ENCODE measurements around the gene ABCA3.

DNA sequence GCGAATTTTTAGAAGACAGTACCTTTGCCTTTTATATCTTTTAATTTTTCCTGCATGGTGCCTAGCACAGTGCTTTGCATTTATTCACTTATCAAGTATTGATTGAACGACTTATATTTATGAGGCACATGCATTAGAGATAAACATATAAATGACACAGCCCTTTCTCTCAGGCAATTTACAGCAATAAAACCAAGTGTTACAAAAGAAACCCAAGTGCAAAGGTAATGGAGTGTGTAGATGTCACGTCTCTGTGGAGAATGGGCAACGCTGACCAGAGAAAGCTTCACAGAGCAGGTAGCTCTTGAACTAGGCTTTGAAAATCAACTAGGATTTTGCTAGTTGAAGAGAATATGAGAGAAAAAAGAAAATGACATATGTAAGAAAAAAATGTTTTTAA is 32.6 kb upstream of the ABCA3 start:
- TF ChIP-seq, protein P1, sequence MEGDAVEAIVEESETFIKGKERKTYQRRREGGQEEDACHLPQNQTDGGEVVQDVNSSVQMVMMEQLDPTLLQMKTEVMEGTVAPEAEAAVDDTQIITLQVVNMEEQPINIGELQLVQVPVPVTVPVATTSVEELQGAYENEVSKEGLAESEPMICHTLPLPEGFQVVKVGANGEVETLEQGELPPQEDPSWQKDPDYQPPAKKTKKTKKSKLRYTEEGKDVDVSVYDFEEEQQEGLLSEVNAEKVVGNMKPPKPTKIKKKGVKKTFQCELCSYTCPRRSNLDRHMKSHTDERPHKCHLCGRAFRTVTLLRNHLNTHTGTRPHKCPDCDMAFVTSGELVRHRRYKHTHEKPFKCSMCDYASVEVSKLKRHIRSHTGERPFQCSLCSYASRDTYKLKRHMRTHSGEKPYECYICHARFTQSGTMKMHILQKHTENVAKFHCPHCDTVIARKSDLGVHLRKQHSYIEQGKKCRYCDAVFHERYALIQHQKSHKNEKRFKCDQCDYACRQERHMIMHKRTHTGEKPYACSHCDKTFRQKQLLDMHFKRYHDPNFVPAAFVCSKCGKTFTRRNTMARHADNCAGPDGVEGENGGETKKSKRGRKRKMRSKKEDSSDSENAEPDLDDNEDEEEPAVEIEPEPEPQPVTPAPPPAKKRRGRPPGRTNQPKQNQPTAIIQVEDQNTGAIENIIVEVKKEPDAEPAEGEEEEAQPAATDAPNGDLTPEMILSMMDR (conservative IDR thresholded peaks at IDR 0.05; ENCODE audit: low read depth in 2 of 2) = no peak
- TF ChIP-seq POLR2AphosphoS5 (IDR thresholded peaks at IDR 0.05; ENCODE audit: low read depth) (no peak), JUNB (IDR thresholded peaks at IDR 0.05; ENCODE audit: unreplicated experiment) (no peak), EZH2 (IDR thresholded peaks at IDR 0.05; ENCODE audit: low read depth, unreplicated experiment) (no peak), CREB1 (CRISPR knock-in tag; IDR thresholded peaks at IDR 0.05; ENCODE audit: low read depth) (no peak), EZH2phosphoT487 (IDR thresholded peaks at IDR 0.05; ENCODE audit: unreplicated experiment) (no peak), STAT1 (IDR thresholded peaks at IDR 0.05; ENCODE audit: unreplicated experiment) (no peak), ZNF114 (CRISPR knock-in tag; IDR thresholded peaks at IDR 0.05) (no peak)
- TF ChIP-seq, protein P2, sequence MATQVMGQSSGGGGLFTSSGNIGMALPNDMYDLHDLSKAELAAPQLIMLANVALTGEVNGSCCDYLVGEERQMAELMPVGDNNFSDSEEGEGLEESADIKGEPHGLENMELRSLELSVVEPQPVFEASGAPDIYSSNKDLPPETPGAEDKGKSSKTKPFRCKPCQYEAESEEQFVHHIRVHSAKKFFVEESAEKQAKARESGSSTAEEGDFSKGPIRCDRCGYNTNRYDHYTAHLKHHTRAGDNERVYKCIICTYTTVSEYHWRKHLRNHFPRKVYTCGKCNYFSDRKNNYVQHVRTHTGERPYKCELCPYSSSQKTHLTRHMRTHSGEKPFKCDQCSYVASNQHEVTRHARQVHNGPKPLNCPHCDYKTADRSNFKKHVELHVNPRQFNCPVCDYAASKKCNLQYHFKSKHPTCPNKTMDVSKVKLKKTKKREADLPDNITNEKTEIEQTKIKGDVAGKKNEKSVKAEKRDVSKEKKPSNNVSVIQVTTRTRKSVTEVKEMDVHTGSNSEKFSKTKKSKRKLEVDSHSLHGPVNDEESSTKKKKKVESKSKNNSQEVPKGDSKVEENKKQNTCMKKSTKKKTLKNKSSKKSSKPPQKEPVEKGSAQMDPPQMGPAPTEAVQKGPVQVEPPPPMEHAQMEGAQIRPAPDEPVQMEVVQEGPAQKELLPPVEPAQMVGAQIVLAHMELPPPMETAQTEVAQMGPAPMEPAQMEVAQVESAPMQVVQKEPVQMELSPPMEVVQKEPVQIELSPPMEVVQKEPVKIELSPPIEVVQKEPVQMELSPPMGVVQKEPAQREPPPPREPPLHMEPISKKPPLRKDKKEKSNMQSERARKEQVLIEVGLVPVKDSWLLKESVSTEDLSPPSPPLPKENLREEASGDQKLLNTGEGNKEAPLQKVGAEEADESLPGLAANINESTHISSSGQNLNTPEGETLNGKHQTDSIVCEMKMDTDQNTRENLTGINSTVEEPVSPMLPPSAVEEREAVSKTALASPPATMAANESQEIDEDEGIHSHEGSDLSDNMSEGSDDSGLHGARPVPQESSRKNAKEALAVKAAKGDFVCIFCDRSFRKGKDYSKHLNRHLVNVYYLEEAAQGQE (IDR thresholded peaks at IDR 0.05; ENCODE audit: unreplicated experiment) = no peak
- TF ChIP-seq, protein P3, sequence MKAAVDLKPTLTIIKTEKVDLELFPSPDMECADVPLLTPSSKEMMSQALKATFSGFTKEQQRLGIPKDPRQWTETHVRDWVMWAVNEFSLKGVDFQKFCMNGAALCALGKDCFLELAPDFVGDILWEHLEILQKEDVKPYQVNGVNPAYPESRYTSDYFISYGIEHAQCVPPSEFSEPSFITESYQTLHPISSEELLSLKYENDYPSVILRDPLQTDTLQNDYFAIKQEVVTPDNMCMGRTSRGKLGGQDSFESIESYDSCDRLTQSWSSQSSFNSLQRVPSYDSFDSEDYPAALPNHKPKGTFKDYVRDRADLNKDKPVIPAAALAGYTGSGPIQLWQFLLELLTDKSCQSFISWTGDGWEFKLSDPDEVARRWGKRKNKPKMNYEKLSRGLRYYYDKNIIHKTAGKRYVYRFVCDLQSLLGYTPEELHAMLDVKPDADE (IDR thresholded peaks at IDR 0.05) = no peak
